GM19043 (cell line): ENCODE results near the gene PAH.
"Not testable (repeated sequence)": the region's sequence is repeated elsewhere in the genome, so short reads cannot be mapped to it uniquely, and the experiment has no call there.

Experiments
- ATAC-seq: cut with Tn5 transposase; IDR thresholded peaks from one replicate; pipeline ENCODE4 v1.9.1; 2021; ENCODE audit warnings: low read depth; ENCODE audit not compliant: unreplicated experiment

PAH gene

GRCh38 chr12:102833687-102834441 lies 83.2 kb downstream of the PAH start:
- ATAC-seq = no peak

- ATAC-seq = not testable (repeated sequence)
Measured at GRCh38 chr12:102832826-102833225, 84.2 kb downstream of the PAH start.

- no peak for ATAC-seq
Measured at GRCh38 chr12:102824218-102824835, 92.7 kb downstream of the PAH start.

GRCh38 chr12:102821149-102821548 lies 95.9 kb downstream of the PAH start:
- ATAC-seq = no peak

GRCh38 chr12:102816816-102817434 lies 100.1 kb downstream of the PAH start:
- ATAC-seq = no peak

- no peak for ATAC-seq
Measured at GRCh38 chr12:102814691-102815367, 102.2 kb downstream of the PAH start.

GRCh38 chr12:102812344-102812743 lies 104.7 kb downstream of the PAH start:
- ATAC-seq = no peak

- ATAC-seq = no peak
Measured at GRCh38 chr12:102811110-102811737, 105.8 kb downstream of the PAH start.

GRCh38 chr12:102808412-102808811 lies 108.6 kb downstream of the PAH start:
- ATAC-seq = no peak

GRCh38 chr12:102806592-102806991 lies 110.5 kb downstream of the PAH start:
- ATAC-seq = no peak

GRCh38 chr12:102806110-102806509 lies 110.9 kb downstream of the PAH start:
- ATAC-seq = no peak

GRCh38 chr12:102800565-102800964 lies 116.5 kb downstream of the PAH start:
- ATAC-seq = no peak

- ATAC-seq = no peak
Measured at GRCh38 chr12:102799229-102799628, 117.8 kb downstream of the PAH start.

GRCh38 chr12:102797528-102797927 lies 119.5 kb downstream of the PAH start:
- no peak for ATAC-seq

GRCh38 chr12:102793921-102794320 lies 123.1 kb downstream of the PAH start:
- no peak for ATAC-seq
